Astrocyte of the spinal cord (primary cell): Measurements from ENCODE around the gene FSD1.

Experiments
- DNase-seq: peaks from one replicate; pipeline ENCODE4 v3.0.0; 2011; ENCODE audit warnings: low read depth, low spot score
- H3K4me3 ChIP-seq: 2 replicates; pipeline ENCODE4 v1.5.1; 2011; ENCODE audit warnings: low read depth, mild to moderate bottlenecking, low read length, moderate library complexity
- CTCF ChIP-seq: IDR thresholded peaks from 2 replicates; pipeline ENCODE4 v1.5.1; 2012; ENCODE audit warnings: low read depth, mild to moderate bottlenecking, low read length, inconsistent platforms
- in situ Hi-C: cut with HindIII; loops from 2 replicates; pipeline ENCODE4 v1.10.0; 2017; ENCODE audit warnings: low sequenced_read_pairs

Gene FSD1

GRCh38 chr19:4319067-4319718, 14.8 kb downstream of the FSD1 start:
- DNase-seq: no peak
- in situ Hi-C loops: no loop called here
- TF ChIP-seq CTCF: no peak
- no peak overlapping the region for H3K4me3 ChIP-seq

- no peak overlapping the region for H3K4me3 ChIP-seq
- no peak for DNase-seq
- in situ Hi-C loops: no loop called here
- no peak for TF ChIP-seq CTCF
These were observed 16.0 kb downstream of the FSD1 start for GRCh38 chr19:4320419-4320818.

- DNase-seq: no peak
- in situ Hi-C loops: no loop called here
- no peak for TF ChIP-seq CTCF
- no peak overlapping the region for H3K4me3 ChIP-seq
These were observed 18.7 kb downstream of the FSD1 start for GRCh38 chr19:4322942-4323665.

- H3K4me3 ChIP-seq: no peak overlapping the region
- in situ Hi-C loops: no loop called here
- no peak for TF ChIP-seq CTCF
- no peak for DNase-seq
These were observed 19.3 kb downstream of the FSD1 start for GRCh38 chr19:4323692-4324091.

GRCh38 chr19:4324228-4324627, 19.8 kb downstream of the FSD1 start:
- in situ Hi-C loops: no loop called here
- no peak for TF ChIP-seq CTCF
- no peak overlapping the region for H3K4me3 ChIP-seq
- no peak for DNase-seq

GRCh38 chr19:4326215-4326836, 21.9 kb downstream of the FSD1 start:
- H3K4me3 ChIP-seq: no peak overlapping the region
- in situ Hi-C loops: no loop called here
- no peak for DNase-seq
- TF ChIP-seq CTCF: no peak
